ENCODE results near the gene TOP3A.

The TOP3A gene

GRCh38 chr17:18270046-18270931, 44.5 kb downstream of the TOP3A start:
- no peak for FAIRE-seq

- no peak for FAIRE-seq
Measured at GRCh38 chr17:18267927-18268711, 46.7 kb downstream of the TOP3A start.

DNA sequence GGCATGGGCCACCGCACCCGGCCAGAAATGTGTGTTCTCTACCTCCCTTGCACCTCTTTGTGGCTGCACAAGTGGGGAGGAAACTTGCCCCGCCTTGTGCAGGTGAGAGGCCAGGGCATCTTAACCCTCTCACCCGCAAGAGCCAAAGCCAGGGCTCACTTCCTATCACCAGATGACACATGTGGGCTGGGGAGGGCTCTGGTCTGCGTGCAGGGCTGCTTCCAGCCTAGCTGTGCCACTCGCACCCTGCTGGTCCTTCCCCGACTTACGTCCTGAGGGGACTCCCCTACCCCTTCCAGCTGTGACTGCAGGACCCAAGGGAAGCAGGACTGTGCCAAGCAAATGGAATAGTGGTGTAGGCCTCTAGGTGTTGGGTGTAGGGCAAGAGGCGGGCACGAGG, 47.4 kb downstream of the TOP3A start:
- no peak for FAIRE-seq

DNA sequence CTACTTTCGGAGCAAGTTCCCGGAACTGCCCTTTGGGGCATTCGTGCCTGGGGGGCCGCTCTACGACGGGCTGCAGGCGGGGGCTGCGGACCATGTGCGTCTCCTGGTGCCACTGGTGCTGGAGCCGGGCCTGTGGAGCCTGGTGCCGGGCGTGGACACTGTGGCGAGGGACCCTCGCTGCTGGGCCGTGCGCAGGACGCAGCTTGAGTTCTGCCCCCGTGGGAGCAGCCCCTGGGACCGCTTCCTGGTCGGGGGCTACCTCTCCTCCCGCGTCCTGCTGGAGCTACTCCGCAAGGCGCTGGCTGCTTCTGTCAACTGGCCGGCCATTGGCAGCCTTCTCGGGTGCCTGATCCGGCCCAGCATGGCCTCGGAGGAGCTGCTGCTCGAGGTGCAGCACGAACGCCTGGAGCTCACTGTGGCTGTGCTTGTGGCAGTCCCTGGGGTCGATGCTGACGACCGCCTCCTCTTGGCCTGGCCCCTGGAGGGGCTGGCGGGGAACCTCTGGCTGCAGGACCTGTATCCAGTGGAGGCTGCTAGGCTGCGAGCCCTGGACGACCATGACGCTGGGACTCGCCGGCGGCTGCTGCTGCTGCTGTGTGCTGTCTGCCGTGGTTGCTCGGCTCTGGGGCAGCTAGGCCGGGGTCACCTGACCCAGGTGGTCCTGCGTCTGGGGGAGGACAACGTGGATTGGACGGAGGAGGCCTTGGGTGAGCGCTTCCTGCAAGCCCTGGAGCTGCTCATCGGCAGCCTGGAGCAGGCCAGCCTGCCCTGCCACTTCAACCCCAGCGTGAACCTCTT, 50.7 kb downstream of the TOP3A start:
- no peak for FAIRE-seq

GRCh38 chr17:18262641-18263040, 52.2 kb downstream of the TOP3A start:
- FAIRE-seq, result no peak

DNA sequence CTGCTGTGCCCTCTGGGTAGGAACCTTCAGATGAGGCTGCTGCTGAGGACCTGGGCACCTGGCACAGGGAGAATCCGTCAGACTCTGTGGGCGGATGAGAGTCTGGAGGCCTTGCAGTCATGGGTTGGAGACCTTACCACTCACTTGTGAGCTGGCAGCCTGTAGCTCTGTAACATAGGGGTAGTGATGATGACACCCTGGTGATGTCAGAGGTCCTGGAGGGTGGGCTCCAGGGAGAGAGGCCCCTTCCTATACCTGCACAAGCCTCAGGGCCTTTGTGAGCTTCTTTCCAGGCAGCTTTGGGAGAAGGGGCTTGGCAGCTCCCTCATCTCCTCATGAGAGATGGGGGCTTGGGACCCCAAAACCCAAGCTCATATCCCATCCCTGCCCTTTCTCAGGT, 52.7 kb downstream of the TOP3A start:
- FAIRE-seq, result no peak

GRCh38 chr17:18261659-18262058, 53.1 kb downstream of the TOP3A start:
- no peak for FAIRE-seq

DNA sequence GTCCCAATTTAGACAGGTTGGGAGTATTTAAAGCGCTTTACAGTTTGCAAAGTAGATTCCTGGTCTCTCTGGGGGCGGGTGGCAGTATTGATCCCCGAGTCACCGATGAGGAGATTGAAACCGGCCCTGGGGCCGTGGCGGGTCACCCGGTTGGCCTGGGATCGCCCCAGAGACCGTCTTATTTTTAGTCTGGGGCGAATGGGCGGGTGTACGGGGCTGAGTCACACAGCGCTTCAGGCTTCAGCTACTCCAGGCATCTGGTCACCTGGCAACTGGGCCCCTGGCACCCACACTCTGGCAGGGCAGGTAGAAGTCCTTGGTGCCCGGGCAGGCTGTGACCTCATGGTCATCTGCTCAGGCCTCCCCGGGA, 53.7 kb downstream of the TOP3A start:
- FAIRE-seq, result no peak

- FAIRE-seq, result peak; percentile 93
Measured at GRCh38 chr17:18260332-18261145, 54.3 kb downstream of the TOP3A start, which contains the start of gene MIEF2. TSS of gene MIEF2 (plus strand) at chr17:18260662. CDS start at chr17:18262721, 2,059 bp downstream.

- no peak for FAIRE-seq
Measured at GRCh38 chr17:18259621-18260331, 55.0 kb downstream of the TOP3A start.

- FAIRE-seq, result no peak
Measured at GRCh38 chr17:18258356-18259038, 56.3 kb downstream of the TOP3A start, which contains the start of gene FLII. TSS of gene FLII (minus strand) at chr17:18258738. CDS start at chr17:18258690, 48 bp downstream.

DNA sequence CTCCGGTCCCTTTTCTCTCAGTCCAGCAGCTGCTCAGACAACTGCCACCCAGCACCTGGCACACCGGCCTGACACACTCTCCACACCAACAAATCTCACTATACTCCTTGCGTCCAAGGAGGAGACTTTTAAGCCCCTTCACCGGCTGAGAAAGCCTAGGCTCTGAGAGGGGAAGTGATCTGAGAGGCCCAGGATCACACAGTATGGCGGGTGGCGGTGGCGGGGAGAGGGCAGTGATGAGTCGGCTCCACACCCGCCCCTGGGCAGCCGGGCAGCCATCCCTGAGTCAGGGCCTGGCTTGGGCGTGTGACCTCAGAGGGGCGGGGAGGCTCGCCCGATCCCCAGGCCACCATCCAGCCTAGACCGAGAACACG, 56.8 kb downstream of the TOP3A start:
- no peak for FAIRE-seq

GRCh38 chr17:18257268-18257981, 57.4 kb downstream of the TOP3A start:
- no peak for FAIRE-seq

GRCh38 chr17:18256776-18257175, 58.0 kb downstream of the TOP3A start:
- FAIRE-seq, result no peak

GRCh38 chr17:18256351-18256750, 58.4 kb downstream of the TOP3A start:
- FAIRE-seq, result no peak

DNA sequence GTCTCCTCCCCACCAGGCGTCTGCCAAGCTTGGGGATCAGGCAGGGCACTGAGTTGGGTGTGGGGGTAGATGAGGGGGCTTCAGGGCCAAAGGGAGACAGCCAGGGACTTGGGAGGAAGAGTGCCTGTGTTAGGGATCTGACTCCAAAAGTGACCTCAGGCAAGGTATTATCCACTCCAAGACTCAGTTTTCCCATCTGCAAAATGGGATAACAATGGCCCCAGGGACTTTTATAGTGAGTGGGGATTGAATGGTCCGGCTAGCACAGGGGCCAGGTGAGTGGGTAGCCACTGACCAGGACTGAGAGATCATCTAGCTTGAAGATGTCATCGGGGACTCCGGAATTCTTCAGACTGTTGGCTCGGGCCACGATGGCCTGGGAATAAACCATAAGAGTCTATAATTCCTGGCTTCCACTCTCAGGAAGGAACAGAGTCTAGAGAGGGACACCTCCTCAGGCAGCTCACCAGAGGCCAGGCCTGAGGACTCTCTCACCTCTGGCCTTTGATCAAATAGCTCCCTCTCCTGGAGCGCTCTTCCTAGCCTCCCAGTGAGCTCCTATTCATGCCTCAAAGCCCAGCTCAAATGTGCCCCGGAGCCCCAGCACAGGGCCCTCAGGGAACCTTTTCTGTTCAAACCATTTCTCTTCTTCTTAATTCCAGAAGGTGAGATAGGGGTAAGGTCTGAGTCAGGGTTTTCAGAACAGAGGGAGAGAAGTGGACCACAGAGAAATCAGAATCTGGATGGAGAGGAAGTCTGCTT, 59.7 kb downstream of the TOP3A start:
- FAIRE-seq, result no peak

DNA sequence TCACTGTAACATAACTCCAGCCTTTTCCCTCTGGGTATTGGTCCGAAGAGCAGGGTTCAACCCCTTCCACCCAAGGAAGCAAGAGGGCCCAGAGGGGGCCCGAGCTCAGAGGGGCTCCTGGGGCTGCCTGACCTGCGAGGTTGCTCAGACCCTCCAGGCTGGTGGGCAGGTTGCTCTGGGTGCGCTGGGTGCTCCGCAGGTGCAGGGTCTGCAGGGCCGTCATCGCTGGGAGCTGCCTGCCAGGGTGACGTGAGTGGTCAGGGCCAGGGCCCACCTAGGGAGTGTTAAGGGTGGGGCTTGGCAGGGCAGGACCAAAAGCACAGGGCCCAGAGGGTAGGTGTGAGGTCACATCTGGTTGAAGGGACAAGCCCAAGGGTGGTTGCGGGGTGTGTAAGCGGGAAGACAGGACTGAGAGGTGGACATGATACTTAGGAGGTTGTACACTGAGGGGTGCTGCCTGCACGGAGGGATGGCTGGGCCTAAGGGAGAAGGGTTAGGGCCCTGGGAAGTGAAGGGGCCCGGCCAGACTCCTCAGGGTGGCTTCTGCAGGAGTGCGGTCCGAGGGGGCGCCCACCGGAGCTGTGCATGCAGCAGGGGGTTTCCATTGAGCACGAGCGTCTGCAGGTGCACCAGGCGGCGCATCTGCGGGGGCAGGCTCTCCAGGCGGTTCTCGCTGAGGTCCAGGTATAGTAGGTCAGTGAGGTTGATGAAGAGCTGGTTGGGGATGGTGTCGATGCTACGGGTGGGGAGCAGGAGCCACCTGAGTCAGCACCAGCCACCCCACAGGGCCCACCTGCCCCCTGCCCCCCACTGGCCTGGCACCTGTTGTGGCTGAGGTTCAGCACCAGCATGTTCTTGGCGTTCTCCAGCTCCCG, 60.6 kb downstream of the TOP3A start:
- no peak for FAIRE-seq

DNA sequence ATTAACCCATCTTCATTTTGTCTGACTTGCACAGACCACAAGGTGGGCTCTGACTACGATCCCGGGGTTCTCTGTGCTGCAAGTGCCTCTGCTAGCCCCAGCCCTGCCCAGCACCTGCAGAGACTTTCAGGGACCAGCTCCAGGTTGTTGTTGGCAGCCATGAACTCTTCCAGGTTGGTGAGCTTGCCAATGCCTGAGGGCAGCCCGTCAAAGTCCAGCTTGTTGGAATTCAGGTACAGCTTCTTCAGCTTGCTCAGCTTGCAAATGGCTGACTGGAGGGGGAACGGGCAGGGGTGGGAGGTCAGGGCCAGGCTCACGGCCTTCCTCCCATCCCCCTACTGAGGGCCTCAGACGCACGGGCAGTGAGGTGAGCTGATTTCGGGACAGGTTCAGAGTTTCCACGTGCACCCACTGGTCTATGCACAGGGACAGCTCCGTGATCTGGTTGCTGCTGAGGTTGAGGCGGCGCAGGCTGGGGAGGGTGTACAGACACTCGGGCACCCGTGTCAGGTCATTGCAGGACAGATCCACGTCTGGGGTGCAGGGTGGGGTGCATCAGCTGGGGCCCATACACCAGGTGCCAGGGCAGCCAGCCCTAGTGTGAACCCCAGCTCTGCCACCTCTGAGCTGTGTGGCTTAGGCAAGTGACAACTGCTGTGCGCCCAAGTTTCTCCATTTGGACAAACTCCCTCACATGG, 61.5 kb downstream of the TOP3A start:
- no peak for FAIRE-seq

Measured in endometrium (tissue), 2 donors.